NCI-H82 (cell line): ENCODE data around the gene SULF2.

Experiments
- DNase-seq: peaks from one replicate; lab custom pipeline; 2025; lab: John Stamatoyannopoulos, UW

Gene SULF2

DNA sequence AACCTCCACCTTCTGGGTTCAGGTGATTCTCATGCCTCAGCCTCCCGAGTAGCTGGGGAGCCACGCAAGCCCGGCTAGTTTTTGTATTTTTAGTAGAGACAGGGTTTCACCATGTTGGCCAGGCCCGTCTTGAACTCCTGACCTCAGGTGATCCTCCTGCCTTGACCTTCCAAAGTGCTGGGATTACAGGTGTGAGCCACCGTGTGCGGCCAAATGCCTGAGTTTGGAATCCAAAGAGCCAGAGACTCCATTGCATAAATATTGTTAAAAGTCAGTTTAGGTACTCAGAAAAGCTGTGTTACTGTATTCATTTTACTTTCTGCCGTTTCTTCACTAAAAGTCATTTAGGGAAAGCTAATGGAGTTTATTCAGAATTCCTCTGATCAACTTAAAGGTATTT lies 137.3 kb downstream of the SULF2 start:
- DNase-seq, result no peak

DNA sequence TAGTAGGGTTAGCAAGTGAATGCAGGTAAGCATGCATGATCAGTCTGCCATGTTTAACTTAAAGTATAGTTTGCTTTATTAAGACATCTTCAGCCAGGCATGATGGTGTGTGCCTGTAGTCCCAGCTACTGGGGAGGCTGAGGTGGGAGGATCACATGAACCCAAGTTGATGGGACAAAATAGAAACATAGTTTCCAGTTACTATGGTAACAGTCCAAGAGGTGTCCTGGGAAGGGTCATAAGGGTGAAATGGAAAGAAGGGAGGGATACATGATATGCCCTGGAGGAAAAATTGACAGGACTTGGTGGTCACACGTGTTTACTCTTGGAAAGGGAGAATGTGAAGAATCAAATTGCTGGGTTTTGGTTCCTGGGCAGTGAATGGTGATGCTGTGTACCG lies 139.6 kb downstream of the SULF2 start:
- DNase-seq, result no peak

DNA sequence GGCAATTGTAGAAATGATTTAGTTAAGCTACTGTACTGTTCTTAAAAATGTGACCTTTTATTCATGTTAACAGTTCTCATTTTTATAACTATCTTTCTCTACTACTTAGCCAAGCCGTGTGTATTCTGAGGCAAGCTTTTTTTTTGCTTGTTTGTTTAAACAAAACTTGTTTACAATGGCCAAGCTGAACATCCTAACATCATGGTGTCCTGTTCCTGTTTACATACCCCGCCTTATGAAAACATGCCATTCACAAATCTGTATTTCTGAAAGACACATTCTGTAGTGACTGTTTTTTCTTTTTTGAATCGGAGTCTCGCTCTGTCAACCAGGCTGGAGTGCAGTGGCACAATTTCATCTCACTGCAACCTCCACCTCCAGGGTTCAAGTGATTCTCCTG lies 142.7 kb downstream of the SULF2 start:
- DNase-seq, result no peak

DNA sequence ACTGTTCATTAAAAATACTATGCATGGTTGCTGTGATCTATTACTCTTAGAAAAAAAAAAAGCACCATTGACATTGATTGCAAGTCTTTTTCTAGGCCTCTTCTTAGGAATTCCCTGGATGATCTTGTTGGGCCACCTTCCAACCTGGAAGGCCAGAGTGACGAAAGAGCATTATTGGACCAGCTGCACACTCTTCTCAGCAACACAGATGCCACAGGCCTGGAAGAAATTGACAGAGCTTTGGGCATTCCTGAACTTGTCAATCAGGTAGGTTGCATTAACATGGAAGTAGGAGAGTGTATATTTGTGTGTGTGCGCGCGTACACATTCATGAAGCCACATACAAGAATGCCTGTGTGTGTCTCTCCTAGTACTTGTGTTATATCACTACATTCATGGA lies 143.2 kb downstream of the SULF2 start:
- DNase-seq, result no peak

DNA sequence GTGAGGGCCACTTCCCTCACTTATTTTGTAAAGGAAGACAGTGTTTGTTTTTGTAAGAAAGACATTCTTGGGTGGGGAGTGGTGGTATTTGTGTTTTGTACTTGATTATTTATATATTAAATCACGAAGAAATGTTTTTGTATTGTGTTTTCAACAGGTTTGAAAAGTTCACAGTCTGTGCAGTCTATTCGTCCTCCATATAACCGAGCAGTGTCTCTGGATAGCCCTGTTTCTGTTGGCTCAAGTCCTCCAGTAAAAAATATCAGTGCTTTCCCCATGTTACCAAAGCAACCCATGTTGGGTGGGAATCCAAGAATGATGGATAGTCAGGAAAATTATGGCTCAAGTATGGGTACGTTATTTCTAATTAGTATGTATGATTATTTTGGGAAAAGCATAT lies 146.4 kb downstream of the SULF2 start:
- no peak for DNase-seq

DNA sequence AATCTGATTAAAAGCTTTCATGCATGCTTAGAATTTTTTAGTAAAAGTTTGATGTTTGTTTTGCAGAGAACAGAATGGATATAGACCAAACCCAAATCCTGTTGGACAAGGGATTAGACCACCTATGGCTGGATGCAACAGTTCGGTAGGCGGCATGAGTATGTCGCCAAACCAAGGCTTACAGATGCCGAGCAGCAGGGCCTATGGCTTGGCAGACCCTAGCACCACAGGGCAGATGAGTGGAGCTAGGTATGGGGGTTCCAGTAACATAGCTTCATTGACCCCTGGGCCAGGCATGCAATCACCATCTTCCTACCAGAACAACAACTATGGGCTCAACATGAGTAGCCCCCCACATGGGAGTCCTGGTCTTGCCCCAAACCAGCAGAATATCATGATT lies 150.0 kb downstream of the SULF2 start:
- no peak for DNase-seq

DNA sequence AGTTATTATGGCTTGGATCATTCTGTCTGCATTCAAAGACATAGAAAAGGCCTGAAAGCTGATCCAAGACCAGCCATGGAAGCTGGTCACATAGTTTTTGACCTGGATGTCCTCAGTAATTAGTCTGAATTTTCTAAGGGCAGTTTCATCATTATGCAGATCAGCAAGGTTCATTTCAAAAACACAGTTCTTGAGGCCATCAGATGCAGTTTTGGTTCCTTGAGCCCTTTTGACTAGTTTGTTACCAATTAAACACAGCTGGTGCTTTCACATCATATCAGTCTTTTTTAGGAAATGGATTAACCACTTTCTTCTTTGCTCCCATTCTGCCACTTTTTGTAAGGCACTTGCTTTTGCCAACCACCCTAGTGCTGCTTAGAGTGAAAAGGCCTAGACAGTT lies 154.2 kb downstream of the SULF2 start:
- no peak for DNase-seq

DNA sequence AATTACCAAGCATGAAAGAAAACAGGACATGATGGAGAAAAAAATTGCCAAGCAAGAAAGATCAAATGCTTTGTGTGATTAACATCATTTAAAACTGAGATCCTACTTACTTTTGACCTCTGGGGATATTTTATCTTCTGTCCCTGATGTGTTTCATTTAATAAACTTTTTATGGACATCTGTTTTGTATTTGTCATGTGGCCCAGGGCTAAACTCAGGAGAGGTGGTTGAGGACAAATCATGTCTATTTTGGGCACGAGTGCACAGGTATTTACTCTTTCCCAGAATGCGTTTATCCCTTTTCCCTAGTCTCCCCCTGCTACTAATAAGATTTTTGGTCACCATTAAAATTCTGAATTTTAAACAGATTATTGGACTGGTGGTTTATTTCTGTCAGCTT lies 155.4 kb downstream of the SULF2 start:
- DNase-seq, result no peak

DNA sequence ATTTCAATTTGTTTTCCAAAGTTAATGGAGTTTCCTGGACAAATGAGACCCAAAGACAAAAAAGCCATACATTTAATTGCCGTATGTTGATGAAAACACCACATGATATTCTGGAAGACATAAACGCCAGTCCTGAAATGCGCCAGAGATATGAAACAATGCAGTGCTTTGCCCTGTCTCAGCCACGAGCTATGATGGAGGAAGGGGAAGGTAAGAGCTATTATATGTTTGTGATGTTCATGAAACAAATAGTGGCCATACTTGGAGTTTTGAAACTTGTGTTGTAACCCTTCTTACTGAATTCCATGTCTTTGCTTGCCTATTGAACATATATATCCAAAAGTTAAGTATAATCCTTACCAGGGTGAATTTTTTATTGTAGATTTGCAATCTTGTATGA lies 157.7 kb downstream of the SULF2 start:
- DNase-seq, result no peak

DNA sequence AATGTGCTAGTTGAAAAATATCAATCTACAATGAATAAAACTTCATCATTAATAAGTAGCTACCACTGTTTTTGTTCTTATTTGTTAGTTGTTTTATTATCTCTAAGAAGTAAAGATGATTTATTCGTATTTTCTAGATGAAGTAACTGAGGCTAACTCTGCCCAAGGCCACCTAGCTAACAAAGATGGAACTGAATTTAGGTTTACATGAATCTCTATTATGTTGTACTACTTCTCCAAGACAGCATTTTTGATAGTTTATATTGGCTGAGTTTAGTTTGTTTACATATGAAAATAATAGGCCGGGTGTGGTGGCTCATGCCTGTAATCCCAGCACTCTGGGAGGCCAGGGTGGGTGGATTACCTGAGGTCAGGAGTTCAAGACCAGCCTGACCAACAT lies 162.1 kb downstream of the SULF2 start:
- no peak for DNase-seq

DNA sequence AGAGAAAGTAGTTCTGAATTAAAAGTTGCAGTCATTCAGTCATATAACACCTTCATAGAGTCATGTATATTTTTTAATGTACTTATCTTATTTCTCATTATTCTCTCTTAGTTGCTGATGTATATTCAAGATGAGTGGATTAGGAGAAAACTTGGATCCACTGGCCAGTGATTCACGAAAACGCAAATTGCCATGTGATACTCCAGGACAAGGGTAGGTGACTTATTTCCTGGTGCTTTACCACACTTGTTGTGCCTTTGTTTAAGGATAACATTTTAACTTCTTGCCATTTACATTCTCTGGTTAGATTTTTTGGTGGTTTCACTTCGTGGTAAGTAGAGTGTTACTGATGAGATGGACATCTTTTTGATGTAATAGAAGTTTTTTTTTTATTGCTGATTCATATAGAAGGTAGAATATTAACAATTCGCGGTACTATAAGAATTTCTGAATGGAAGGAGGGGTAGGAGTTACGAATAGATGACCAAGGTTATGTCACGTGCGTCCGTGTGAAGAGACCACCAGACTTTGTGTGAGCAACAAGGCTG lies 163.1 kb downstream of the SULF2 start:
- DNase-seq, result no peak

DNA sequence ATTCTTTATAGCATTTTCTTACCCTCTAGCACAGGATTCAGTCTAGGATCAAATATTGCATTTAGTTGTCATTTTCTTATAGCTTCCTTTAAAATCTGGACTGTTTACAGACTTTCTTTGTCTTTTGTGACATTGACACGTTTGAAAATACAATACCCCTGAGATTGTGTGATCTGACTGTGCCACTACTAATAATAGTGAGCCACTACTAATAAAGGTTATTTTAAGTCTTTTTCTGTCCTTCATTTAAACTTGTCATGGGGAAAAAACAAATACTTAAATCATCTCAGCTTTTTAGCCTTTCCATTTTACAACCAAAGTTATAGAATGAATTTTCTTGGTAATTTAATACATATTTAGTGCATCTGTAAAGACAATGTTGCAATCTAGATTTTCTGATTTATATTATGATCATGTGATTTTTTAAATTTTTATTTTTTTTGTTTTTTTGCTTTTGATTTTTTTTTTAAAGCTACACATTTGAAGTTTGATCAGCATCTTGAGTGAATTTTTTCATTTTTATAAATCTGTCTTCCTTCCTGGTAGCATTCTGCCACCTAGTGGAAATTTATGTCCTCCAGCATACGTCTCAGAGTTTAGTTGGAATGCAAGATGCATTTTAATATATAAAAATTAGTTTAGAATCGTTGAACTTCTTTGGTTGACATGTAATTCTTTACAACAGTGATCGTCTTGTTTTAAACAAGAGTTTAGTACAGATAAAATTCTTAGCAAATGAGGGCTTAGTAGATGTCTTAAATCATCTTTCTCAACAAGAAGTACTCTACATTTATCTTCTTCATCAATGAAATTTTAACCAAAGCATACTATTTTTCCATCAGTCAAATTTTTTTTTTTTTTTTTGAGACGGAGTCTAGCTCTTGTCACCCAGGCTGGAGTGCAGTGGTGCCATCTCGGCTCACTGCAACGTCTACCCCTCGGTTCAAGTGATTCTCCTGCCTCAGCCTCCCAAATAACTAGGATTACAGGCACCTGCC lies 164.2 kb downstream of the SULF2 start:
- peak; percentile 62 for DNase-seq

DNA sequence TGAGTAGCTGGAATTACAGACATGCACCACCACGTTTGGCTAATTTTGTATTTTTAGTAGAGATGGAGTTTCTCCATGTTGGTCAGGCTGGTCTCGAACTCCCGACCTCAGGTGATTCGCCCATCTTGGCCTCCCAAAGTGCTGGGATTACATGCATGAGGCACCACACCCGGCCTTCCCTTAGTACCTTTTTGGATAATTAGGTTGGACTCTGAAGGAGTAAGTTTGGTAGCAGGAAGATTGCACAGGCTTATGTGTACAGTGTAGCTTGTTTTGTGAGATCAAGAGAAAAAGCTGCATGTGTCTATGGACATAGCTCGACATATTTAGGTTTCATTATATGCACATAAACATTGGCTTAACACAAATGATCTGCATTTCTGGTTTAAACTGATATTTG lies 166.8 kb downstream of the SULF2 start:
- DNase-seq, result no peak

DNA sequence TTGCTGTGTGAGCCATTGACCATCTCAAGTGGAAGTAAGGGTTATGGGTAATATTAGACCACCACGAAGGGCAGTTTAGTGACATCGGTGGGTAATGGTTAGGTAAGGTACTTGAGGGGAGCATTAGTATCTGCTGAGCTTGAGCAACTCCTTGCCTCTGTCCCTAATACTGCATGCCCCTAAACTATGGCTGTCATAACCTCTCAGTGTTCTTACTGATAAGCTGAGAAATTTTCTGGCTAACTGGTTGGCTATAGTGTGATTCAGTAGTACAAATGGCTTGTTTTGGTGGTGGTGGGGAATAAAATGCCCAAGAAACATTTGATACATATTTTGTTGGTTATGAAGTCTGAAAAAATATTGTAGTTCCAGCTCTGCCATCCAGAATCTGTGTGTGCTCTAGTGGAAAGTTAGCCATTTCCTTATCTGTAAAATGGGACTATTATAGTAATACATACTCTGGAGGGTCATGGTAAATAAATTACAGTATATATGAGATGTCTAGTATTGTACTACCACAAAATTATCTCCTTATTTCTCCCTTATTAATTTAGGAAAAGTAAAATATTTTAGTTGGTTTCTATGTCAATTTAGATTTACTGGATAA lies 170.5 kb downstream of the SULF2 start:
- no peak for DNase-seq

DNA sequence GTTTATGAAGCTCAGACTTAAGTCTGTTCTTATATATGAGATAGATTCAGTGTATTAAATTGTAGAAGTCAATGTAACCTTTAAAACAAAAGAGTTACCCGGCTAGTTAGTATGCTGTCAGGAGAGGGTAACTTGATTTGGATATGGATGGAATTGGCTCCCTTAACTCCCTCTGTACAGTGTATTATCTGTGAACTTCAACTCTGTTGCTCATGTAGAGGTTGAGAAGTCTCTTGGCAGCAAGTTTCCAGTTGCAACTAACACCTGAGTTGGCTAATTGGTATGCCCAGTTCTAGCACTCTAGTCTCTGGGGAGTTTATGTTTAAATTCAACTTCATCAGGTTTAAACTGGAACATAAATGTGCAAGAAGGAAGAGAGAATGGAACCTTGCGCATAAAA lies 172.6 kb downstream of the SULF2 start:
- no peak for DNase-seq

DNA sequence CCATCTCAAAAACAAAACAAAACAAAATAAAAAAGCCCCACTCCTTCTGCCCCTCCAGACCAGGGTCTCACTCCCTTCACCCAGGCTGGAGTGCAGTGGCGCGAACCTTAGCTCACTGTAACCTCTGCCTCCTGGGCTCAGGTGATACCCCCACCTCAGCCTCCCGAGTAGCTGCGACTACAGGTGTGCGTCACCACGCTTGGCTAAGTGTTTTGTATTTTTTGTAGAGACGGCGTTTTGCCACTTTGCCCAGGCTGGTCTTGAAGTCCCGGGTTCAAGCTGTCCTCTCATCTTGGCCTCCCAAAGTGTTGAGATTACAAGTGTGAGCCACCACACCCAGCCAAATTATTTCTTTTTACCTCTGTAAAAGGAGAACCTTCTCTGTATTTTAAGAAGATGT lies 173.5 kb downstream of the SULF2 start:
- no peak for DNase-seq

DNA sequence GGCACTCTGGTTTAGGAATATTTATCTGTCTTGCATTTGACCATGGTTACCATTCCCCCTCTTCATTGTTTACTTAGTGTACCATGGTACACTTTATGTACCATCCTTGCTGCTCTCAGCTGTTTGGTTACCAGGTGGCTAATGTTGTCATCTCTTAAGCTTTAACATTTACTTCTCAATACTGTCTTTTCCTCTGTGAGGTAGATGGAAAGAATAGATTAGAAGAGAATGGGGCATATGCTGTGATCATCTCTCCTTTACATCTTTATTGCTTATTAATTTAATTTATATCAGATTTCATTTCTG lies 174.4 kb downstream of the SULF2 start:
- DNase-seq, result no peak

DNA sequence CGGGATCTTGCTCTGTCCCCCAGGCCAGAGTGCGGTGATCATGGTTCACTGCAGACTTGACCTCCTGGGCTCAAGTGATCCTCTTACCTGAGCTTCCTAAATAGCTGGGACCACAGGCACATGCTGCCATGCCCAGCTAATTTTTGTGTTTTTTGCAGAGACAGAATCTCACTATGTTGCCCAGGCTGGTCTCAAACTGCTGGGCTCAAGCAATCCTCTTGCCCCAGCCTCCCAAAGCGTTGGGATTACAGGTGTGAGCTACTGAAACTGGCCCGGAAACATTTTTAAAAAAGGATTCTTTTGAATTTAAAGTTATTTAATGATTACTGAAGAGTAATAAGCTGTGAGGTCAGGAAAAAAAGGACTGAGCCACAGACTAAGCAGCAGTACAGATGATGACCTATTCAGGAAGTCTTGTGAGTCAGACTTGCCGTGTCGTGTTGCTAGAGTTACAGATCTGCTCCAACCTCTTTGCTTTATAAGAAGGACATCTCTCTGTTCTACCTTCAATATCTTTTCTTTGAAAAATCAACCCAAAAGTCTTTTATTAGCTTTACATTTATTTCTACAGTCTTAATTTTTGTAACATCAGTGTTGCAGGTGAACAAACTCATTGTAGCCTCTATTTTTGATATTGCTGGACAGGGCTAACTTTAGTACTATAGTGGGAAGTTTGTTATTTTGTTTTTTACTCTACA lies 174.9 kb downstream of the SULF2 start:
- no peak for DNase-seq

DNA sequence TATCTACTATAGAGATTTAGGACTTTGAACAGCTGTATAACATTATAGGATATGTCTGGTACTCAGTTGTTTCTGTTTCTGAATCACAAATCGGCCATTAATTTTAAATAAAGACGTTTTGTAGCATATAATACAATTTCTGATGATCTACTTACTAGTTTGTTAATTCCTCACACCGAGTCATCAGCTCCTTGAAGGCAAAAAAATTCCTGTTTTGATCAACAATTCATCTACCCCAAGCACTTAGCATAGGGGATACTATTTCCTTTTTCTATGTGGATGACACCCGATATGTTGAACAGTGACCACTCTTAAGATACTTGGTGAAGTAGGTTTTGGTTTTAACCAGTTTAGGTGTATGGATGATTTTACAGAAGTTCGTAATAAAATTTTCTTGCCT lies 176.3 kb downstream of the SULF2 start:
- no peak for DNase-seq
